Stomach smooth muscle (tissue), 2 donors: ENCODE results near the gene DHX35.
"Not testable (repeated sequence)": the region's sequence is repeated elsewhere in the genome, so short reads cannot be mapped to it uniquely, and the experiment has no call there.

ENCODE experiments used
- H3K27ac ChIP-seq: one replicate; pipeline ENCODE4 v1.7.0; 2013; ENCODE audit warnings: mild to moderate bottlenecking, low read length, inconsistent platforms
- H3K27me3 ChIP-seq, 2 donors: one replicate each; pipeline ENCODE4 v1.7.0; 2013; ENCODE audit warnings: low read length in 2 of 2; ENCODE audit not compliant: insufficient read depth in 2 of 2, control insufficient read depth in 1 of 2
- H3K36me3 ChIP-seq, 2 donors: one replicate each; pipeline ENCODE4 v1.7.0; 2013; ENCODE audit warnings: low read length in 2 of 2; ENCODE audit not compliant: control insufficient read depth in 2 of 2, insufficient read depth in 2 of 2
- H3K4me1 ChIP-seq: one replicate; pipeline ENCODE4 v1.7.0; 2013; ENCODE audit warnings: low read length; ENCODE audit not compliant: control insufficient read depth, insufficient read depth
- H3K4me3 ChIP-seq, 2 donors: one replicate each; pipeline ENCODE4 v1.7.0; 2013; ENCODE audit warnings: low read length in 2 of 2
- H3K9ac ChIP-seq, 2 donors: one replicate each; pipeline ENCODE4 v1.7.0; 2013; ENCODE audit warnings: low read length in 2 of 2, mild to moderate bottlenecking in 1 of 2
- H3K9me3 ChIP-seq, 2 donors: one replicate each; pipeline ENCODE4 v1.7.0; 2013; ENCODE audit warnings: low read length in 2 of 2; ENCODE audit not compliant: control insufficient read depth in 2 of 2
- donor health status: healthy.
- donor health status: Pancreatic carcinoma.

DHX35 gene

GRCh38 chr20:38991814-38992704 lies 29.9 kb downstream of the DHX35 start:
- no peaks in the 10 kb centered on the region for H3K9me3 ChIP-seq
- H3K9ac ChIP-seq = no peak overlapping the region
- H3K4me3 ChIP-seq = no peak overlapping the region

GRCh38 chr20:38995536-38996044 lies 33.4 kb downstream of the DHX35 start:
- H3K4me1 ChIP-seq = no peaks in the 10 kb centered on the region
- no peak overlapping the region for H3K9ac ChIP-seq
- H3K36me3 ChIP-seq = peaks cover 34 to 42% of the 10 kb centered on the region in 2 donors

More at GRCh38 chr20:38991814-38992704, 29.9 kb downstream of the DHX35 start:
- H3K4me1 ChIP-seq = peaks cover 3% of the 10 kb centered on the region
- H3K27me3 ChIP-seq = no peaks in the 10 kb centered on the region
- peaks cover 9 to 37% of the 10 kb centered on the region in 2 donors for H3K36me3 ChIP-seq
- H3K27ac ChIP-seq = no peak overlapping the region

GRCh38 chr20:38996866-38997265 lies 34.7 kb downstream of the DHX35 start:
- H3K36me3 ChIP-seq = peaks cover 38 to 45% of the 10 kb centered on the region in 2 donors
- H3K4me1 ChIP-seq, H3K9me3 ChIP-seq, H3K9ac ChIP-seq, H3K27me3 ChIP-seq, H3K27ac ChIP-seq, H3K4me3 ChIP-seq: not testable (repeated sequence)

More at GRCh38 chr20:38995536-38996044, 33.4 kb downstream of the DHX35 start:
- no peak overlapping the region for H3K27ac ChIP-seq
- no peak overlapping the region for H3K4me3 ChIP-seq
- H3K27me3 ChIP-seq = no peaks in the 10 kb centered on the region
- no peaks in the 10 kb centered on the region for H3K9me3 ChIP-seq

GRCh38 chr20:38997622-38998021 lies 35.5 kb downstream of the DHX35 start:
- no peaks in the 10 kb centered on the region for H3K27me3 ChIP-seq
- no peak overlapping the region for H3K9ac ChIP-seq
- no peaks in the 10 kb centered on the region for H3K4me1 ChIP-seq
- no peak overlapping the region for H3K27ac ChIP-seq
- no peak overlapping the region for H3K4me3 ChIP-seq
- no peaks in the 10 kb centered on the region for H3K9me3 ChIP-seq
- H3K36me3 ChIP-seq = peaks cover 44 to 51% of the 10 kb centered on the region in 2 donors

- Histone ChIP-seq H3K4me3 (no peak overlapping the region), H3K27me3 (no peaks in the 10 kb centered on the region), H3K36me3 (peaks cover 56 to 62% of the 10 kb centered on the region in 2 donors), H3K4me1 (no peaks in the 10 kb centered on the region), H3K9ac (no peak overlapping the region), H3K9me3 (no peaks in the 10 kb centered on the region), H3K27ac (no peak overlapping the region)
Observed at GRCh38 chr20:38999217-38999616, 37.1 kb downstream of the DHX35 start.

- Histone ChIP-seq H3K9me3 (no peaks in the 10 kb centered on the region), H3K9ac (no peak overlapping the region), H3K27me3 (no peaks in the 10 kb centered on the region), H3K4me3 (no peak overlapping the region), H3K27ac (no peak overlapping the region), H3K4me1 (peaks cover 7% of the 10 kb centered on the region), H3K36me3 (peaks cover 52 to 65% of the 10 kb centered on the region in 2 donors)
Observed at GRCh38 chr20:38999965-39000910, 38.1 kb downstream of the DHX35 start.

- peaks cover 7% of the 10 kb centered on the region for H3K4me1 ChIP-seq
- no peak overlapping the region for H3K9ac ChIP-seq
- H3K27ac ChIP-seq = no peak overlapping the region
- H3K27me3 ChIP-seq = no peaks in the 10 kb centered on the region
- H3K4me3 ChIP-seq = no peak overlapping the region
- no peaks in the 10 kb centered on the region for H3K9me3 ChIP-seq
- H3K36me3 ChIP-seq = peaks cover 51 to 60% of the 10 kb centered on the region in 2 donors
Observed at GRCh38 chr20:39004508-39004907, 42.4 kb downstream of the DHX35 start.

GRCh38 chr20:39009348-39009747 lies 47.2 kb downstream of the DHX35 start:
- Histone ChIP-seq H3K4me1 (peaks cover 7% of the 10 kb centered on the region), H3K36me3 (peaks cover 30% of the 10 kb centered on the region in 2 donors), H3K9me3 (no peaks in the 10 kb centered on the region), H3K9ac (no peak overlapping the region), H3K27me3 (no peaks in the 10 kb centered on the region), H3K4me3 (no peak overlapping the region), H3K27ac (no peak overlapping the region)

GRCh38 chr20:39010496-39010895 lies 48.4 kb downstream of the DHX35 start:
- Histone ChIP-seq H3K9me3 (no peaks in the 10 kb centered on the region), H3K27ac (no peak overlapping the region), H3K4me3 (no peak overlapping the region), H3K27me3 (no peaks in the 10 kb centered on the region), H3K36me3 (peaks cover 30 to 38% of the 10 kb centered on the region in 2 donors), H3K4me1 (no peaks in the 10 kb centered on the region), H3K9ac (no peak overlapping the region)

- H3K27ac ChIP-seq = no peak overlapping the region
- H3K4me3 ChIP-seq = no peak overlapping the region
- H3K4me1 ChIP-seq = no peaks in the 10 kb centered on the region
- H3K36me3 ChIP-seq = peaks cover 28 to 33% of the 10 kb centered on the region in 2 donors
- H3K9ac ChIP-seq = no peak overlapping the region
- no peaks in the 10 kb centered on the region for H3K27me3 ChIP-seq
- no peaks in the 10 kb centered on the region for H3K9me3 ChIP-seq
Observed at GRCh38 chr20:39013662-39014109, 51.5 kb downstream of the DHX35 start.
